ENCODE data around the gene CRACDL. TPM values are rescaled to one million over a fixed set of nuclear protein-coding genes. Genes with fewer than 3 reads are reported as not detected.
A peak's percentile ranks its signal among the peaks of the same experiment; 100 is the strongest.

The CRACDL gene
- total and polyA plus RNA-seq, 2 of the 13 experiments (the other 11 are each of a cell fraction or from before 2014, with no cell fraction given): 0.15 to 0.26 TPM

GRCh38 chr2:98805412-98806171 lies 130.4 kb downstream of the CRACDL start (continued):
- no peak for TF ChIP-seq ZUFSP (CRISPR knock-in tag; IDR thresholded peaks at IDR 0.05; ENCODE audit: borderline replicate concordance)
- 0 out of 2 replicates have a peak, but pooled peaks have one; percentile 47 for TF ChIP-seq ISL2 (CRISPR knock-in tag; IDR thresholded peaks at IDR 0.05)
- TF ChIP-seq ZNF501 (CRISPR knock-in tag; IDR thresholded peaks at IDR 0.05): peak; percentile 52; the same call in 1 of the 2 replicates
- TF ChIP-seq EP300 (IDR thresholded peaks at IDR 0.05; ENCODE audit: low read depth in 2 of 2, low read length in 2 of 2): peak in 1 of 2 experiments; percentile 80; a peak in 2 of 4 replicates
- peak; percentile 33; the same call in 1 of the 2 replicates for TF ChIP-seq EP300 (CRISPR knock-in tag; IDR thresholded peaks at IDR 0.05; ENCODE audit: borderline replicate concordance)
- 0 out of 2 replicates have a peak, but pooled peaks have one; percentile 63 for TF ChIP-seq ZNF253 (CRISPR knock-in tag; IDR thresholded peaks at IDR 0.05; ENCODE audit: borderline replicate concordance)
- no peak for TF ChIP-seq NONO (IDR thresholded peaks at IDR 0.05)
- peak; percentile 63 for TF ChIP-seq NONO (CRISPR knock-in tag; conservative IDR thresholded peaks at IDR 0.05)
- no peak for TF ChIP-seq SP140L (CRISPR knock-in tag; IDR thresholded peaks at IDR 0.05; ENCODE audit: borderline replicate concordance)
- TF ChIP-seq MED1 (CRISPR knock-in tag; IDR thresholded peaks at IDR 0.05): peak; percentile 53; the same call in 1 of the 2 replicates
- TF ChIP-seq TERF1 (CRISPR knock-in tag; IDR thresholded peaks at IDR 0.05): no peak
- TF ChIP-seq ZFY (CRISPR knock-in tag; IDR thresholded peaks at IDR 0.05): 0 out of 2 replicates have a peak, but pooled peaks have one; percentile 6
- TF ChIP-seq ISX (CRISPR knock-in tag; conservative IDR thresholded peaks at IDR 0.05): no peak
- TF ChIP-seq ELF4 (CRISPR knock-in tag; IDR thresholded peaks at IDR 0.05; ENCODE audit: borderline replicate concordance): no peak
- TF ChIP-seq SAP130 (CRISPR knock-in tag; IDR thresholded peaks at IDR 0.05; ENCODE audit: low read depth): peak; percentile 65
- TF ChIP-seq ZNF333 (CRISPR knock-in tag; IDR thresholded peaks at IDR 0.05; ENCODE audit: borderline replicate concordance): no peak
- TF ChIP-seq FOXM1 (CRISPR knock-in tag; IDR thresholded peaks at IDR 0.05): no peak
- TF ChIP-seq ONECUT2 (CRISPR knock-in tag; IDR thresholded peaks at IDR 0.05): no peak
- TF ChIP-seq NFIC (IDR thresholded peaks at IDR 0.05; ENCODE audit: low read length): no peak; the same call in 1 of the 2 replicates
- TF ChIP-seq RFX1 (IDR thresholded peaks at IDR 0.05): no peak
- TF ChIP-seq ZNF292 (CRISPR knock-in tag; IDR thresholded peaks at IDR 0.05; ENCODE audit: borderline replicate concordance, low read depth): peak; percentile 90; the same call in 1 of the 2 replicates
- TF ChIP-seq, protein P1, sequence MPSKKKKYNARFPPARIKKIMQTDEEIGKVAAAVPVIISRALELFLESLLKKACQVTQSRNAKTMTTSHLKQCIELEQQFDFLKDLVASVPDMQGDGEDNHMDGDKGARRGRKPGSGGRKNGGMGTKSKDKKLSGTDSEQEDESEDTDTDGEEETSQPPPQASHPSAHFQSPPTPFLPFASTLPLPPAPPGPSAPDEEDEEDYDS (CRISPR knock-in tag; IDR thresholded peaks at IDR 0.05): peak; percentile 49; the same call in 1 of the 2 replicates
- peak; percentile 76 for TF ChIP-seq HOMEZ (CRISPR knock-in tag; IDR thresholded peaks at IDR 0.05; ENCODE audit: low read depth)
- no peak for TF ChIP-seq HES4 (CRISPR knock-in tag; IDR thresholded peaks at IDR 0.05; ENCODE audit: borderline replicate concordance)
- TF ChIP-seq ZNF614 (CRISPR knock-in tag; IDR thresholded peaks at IDR 0.05; ENCODE audit: borderline replicate concordance): peak; percentile 85; the same call in 1 of the 2 replicates
- TF ChIP-seq ZNF10 (CRISPR knock-in tag; IDR thresholded peaks at IDR 0.05; ENCODE audit: borderline replicate concordance, low read depth): no peak
- no peak for TF ChIP-seq KMT2B (CRISPR knock-in tag; IDR thresholded peaks at IDR 0.05)
